ENCODE data around the gene NGLY1. TPM values are rescaled to one million over a fixed set of nuclear protein-coding genes. Genes with fewer than 3 reads are reported as not detected.

NGLY1 gene
- polyA plus RNA-seq, 4 donors: 35.4 to 46.4 (median 37.6) TPM

Other genes with a start within 250 kb of the NGLY1 start
- 100 to 1,000 TPM; 280 to 352 (median 351) TPM for gene TOP2B, start 118.5 kb downstream of the NGLY1 start, polyA plus RNA-seq (ENCODE audit: insufficient read length in 4 of 4)
- 10 to 100 TPM; 19.5 to 22.2 (median 21.0) TPM for gene OXSM, start 6.6 kb upstream of the NGLY1 start, polyA plus RNA-seq (ENCODE audit: insufficient read length in 4 of 4)